MV-4-11 (cell line): Measurements from ENCODE around the gene CTAGE1.
A peak's percentile ranks its signal among the peaks of the same experiment; 100 is the strongest.
"Not testable (repeated sequence)": the region's sequence is repeated elsewhere in the genome, so short reads cannot be mapped to it uniquely, and the experiment has no call there.

Experiments used
- DNase-seq: peaks from one replicate; lab custom pipeline; 2025; lab: John Stamatoyannopoulos, UW

The CTAGE1 gene

DNA sequence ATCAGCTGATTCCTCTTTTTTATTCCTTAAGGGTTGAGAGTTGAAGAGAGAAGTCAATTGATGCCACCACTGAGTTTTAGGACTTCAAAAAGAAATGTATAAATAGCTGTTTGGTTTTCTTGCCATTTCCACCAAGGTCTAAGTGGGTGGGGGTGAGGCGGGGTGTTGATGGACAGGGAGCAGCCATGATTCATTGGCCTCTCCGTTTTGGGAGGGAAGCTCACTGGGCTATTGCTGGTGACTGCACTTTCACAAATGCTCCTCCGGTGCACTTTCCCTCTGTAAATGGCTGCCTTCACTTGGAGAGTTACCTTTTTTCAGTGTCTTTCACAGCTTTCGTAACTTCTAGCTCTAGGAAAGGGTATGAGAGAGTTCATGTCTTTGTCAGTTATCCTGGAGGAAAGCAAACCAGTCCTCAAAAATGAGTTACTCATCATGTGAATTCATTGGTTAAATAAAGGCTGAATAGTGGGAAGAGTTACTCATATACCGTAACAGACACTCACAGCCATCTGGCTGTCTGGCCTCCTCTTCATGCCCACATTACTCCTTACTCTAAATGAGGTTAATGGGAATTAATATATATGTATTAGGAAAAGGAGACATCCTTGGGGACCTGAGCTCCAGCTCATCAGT, 17.4 kb upstream of the CTAGE1 start:
- no peak for DNase-seq

DNA sequence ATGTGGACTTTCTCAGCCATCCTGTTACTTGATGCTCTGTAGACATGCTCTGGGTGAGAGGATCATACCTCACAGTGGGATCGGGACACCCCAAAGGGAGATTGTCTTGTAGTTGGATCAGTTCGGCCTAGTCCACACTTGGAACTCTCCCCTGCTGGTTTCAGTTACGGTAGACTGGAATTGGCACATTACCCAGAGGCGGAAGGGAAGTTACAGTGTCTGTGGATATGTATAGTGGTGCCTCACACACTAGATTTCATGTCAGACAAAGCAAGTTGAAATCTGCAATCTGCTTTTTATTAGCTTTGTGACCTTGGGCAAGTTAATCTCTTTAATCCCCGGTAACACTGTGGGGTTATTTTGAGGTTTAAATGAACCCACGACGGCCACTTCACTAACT, 16.2 kb upstream of the CTAGE1 start:
- peak; percentile 9 for DNase-seq

DNA sequence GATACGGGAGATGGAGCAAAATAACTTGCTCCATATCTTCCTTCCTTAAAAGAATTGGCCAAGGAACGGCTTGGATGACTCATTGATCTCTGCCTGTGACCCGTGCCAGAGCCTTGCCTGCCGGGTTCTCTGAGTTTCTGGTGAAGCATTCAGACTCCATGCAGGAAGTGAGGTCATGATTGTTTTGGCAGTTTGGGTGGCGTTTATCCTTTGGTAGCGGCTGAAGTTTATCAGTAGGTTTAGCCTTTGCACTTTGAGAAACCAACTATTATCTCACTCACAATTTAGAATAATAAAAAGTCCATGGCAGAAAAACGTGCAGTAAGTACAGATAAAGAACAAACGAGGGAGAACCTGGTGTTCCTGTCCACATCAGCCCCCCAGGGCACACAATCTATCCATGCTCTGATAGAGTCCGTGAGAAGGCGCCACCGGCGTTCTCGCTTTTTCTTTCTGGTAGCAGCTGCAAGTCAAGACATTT, 15.0 kb upstream of the CTAGE1 start:
- DNase-seq = no peak

DNA sequence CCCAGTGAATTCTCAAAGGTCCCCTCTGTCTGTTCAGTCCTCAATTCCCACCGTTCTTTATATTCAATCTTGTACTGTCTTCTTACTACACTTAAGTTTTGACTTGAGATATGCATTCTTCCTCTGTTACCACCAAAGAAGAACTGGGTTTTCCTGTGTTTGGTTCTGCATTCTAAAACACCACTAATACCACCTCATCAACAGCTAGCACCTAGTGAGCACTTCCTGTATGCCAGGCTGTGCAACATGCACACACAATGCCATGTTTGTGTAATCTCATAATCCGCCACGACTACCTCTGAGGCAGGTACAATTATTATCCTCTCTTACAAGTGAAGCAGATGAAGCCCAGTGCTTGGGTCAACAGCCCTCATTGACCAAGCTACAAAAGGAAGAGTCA, 11.8 kb upstream of the CTAGE1 start:
- no peak for DNase-seq

DNA sequence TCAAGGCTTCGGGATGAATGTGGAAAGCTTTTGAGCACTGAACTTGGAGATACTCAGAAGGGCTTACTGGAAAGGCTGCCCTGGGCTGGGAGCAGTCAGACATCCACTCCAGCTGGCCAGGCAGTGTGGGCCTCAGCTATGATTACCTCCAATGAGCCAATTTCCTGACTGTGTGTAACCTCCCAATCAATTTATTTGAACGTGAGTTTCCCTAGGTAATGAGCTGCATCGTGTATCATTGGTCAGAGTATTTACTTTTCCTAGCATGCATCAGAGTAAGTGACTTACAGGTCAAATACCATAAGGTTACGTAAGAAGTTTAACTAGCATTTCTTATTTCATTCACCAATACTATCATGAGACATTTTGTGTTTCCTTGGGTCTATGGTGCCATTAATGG, 11.0 kb upstream of the CTAGE1 start:
- no peak for DNase-seq

DNA sequence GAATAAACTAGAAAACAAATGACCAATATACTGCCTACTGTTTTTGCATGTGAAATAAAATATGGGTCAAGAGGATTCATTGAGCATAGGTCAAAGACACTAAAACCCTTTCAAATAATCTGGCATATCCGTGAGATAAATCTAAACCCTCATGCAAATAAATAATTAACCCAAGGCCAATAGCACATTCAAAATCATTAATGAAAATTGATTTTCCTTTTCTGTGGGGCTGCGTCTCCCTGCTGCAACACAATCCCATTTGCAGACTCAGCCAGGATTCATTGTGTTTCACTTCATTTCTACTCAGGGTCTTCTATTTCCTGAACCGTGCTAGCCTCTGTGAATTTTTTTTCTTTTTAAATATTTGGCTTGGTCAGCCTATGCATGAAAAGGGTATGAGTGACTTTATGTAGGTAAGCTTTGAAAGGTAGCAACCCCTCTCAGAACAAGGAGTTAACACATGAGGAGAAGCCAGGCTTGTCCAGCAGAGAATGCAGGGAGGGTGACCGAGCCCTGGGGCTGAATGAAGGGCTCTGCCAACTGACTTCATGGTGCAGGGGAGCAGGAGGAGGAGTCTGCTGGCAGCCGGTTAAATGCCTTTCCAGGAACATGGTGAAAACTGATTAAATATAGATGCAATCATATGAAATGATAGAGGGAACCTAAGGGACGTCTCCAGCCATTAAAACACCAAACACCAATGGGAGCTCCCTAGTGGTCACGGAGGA, 10.3 kb upstream of the CTAGE1 start:
- DNase-seq = no peak

DNA sequence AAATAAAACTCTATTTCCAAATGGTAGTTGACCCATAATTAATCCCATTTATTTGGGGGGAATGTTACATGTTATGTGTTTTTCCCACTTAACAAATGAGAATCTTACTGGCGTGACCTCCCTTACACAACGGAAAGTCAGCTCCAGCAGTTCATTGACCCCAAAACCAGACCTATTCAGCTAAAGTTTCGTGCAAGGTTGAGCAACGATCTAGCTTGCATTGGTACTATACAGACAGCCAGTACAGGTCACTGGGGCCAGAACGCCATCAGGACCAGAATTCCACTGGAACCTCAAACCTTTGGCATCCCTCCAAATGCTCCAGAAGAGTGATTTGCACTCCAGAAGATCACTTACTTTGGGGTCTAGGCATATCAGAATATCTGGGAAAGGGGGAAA, 6.8 kb upstream of the CTAGE1 start:
- DNase-seq = no peak

DNA sequence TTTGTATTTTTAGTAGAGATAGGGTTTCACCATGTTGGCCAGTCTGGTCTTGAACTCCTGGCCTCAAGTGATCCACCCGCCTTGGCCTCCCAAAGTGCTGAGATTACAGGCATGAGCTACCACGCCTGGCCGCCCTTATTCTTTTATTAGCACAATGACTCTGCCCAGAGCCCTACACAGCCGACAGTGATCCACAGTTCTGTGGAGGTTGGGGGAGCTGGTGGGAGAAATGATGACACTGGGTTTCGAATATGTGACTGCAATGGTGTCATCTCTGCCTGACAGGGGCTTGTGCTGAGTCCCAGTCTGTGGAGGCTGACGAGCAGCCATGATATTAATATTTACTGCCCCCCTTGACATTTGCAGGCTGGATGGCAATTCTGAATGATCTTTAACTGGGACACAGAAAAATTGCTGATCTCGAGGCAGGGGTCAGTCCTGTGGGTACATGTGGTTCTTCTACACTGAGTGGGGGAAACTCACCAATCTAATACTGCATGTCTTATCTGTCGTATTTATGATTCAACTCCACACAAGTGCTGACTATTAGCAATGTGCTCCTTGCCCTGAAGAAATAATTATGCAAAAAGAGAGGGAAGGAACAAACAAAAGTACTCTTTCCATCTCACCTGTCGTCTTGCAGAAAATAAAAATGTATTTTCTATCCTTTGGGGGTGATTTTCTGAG, 6.3 kb upstream of the CTAGE1 start:
- DNase-seq = no peak

DNA sequence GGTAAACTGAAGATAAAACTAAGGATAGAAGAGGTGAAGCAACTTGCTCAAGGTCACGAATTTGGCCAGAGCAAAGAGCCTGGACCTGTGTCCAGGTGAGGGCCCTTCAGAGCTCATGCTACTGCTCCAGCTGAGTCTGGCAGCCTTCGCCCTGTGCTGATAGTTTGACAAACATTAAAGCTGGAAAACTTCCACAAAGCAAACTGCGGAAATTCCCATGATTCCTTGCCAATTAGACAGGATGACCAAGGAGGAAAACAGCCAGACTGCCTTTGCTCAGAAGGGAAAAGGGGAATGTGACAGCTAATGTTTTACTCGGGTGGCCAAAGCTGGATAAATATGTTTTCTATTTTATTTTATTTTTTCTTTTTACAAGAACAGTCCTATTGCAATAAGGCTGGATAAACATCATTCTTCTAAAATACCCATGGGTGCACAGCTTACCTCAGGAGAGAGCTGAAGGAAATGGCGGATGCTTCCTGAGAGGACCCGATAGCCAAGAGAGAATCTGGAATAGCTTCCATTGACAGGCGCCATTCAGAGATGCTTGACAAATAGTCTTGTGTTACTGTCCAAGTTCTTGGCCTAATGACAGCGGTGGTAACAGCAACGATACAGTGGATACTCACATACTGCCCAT, 5.3 kb upstream of the CTAGE1 start:
- no peak for DNase-seq

DNA sequence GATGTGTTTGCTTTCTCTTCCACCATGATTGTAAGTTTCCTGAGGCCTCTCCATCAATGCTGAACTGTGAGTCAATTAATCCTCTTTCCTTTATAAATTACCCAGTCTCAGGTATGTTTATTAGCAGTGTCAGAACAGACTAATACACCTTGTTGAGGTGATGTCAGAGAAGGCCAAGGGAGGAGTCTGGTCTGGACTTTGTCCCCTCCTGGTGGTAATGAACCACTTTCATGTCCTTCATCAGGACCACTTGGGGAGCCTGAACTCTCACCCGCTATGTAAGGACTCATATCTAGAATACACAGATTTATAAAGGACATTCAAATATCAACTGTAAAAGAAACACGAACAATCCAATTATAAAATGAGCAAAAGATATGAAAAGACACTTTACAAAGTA, 2.9 kb upstream of the CTAGE1 start:
- no peak for DNase-seq

DNA sequence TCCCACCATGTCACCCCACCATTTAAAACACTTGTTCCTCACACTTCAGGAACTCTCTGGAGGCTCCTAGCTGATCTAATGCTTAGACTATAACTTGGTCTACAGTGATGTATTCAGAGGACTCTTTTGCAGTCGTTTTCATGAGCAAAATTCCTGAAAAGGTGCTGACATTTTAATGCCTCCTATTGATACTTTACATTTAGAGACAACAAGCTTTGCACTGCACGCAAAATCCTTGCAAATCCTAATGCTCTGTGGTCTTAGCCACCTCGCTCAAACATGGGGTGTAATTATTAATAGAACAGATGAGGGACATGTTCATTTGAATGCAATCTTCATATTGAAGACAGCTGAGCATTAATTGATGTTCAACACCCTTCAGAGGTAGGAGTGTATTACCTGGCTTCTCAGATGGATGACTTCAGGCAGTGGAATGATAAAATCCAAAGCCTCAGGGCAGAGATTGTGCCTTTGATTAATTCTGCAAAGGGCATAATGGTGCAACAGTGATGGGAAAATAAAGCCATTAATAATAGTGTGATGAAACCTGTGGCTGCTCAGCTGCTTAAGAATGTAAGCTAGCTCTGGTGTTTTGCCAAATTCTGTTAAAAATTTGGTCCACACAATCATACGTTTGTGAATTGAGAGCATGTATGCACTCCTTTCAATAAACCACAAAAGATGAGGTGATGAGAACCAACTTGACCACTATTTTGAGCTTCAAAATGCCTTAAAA, 5.4 kb downstream of the CTAGE1 start:
- no peak for DNase-seq

DNA sequence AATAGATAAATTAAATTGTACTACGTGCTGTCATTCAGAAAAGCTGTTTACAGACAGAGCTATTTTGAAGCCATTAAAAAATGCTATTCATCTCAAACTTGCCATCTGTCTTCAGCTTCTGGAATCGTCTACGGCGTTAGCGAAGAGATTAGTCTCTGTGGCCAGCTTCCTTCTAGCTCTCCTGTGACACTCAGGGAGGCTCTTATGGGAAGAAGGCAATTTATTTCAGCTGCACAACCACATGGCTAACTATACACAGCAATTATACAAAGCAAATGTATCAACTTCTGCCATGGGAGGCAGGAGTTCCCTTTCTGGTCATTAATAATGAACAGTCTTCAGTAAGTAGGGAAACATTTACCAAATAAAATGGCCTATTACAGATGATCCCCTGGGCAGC, 6.3 kb downstream of the CTAGE1 start:
- no peak for DNase-seq

DNA sequence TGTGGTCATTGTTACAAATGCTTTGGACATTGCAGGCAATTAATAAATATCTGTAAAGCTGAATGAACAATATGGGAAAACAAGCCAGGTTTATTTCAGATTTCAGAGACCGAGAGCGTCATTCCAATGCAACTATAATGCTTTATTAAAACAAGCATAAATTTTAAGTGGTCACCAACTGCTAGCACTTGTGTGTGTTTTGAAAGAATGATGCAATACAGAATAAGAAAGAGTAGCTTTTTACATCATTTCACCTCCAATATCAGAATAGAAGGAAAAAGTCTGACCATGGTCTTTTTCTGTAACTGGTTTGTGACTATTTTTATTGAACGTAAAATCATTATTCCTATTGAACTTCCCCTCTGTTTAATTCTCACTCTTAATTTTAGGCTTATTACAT, 7.6 kb downstream of the CTAGE1 start:
- no peak for DNase-seq

DNA sequence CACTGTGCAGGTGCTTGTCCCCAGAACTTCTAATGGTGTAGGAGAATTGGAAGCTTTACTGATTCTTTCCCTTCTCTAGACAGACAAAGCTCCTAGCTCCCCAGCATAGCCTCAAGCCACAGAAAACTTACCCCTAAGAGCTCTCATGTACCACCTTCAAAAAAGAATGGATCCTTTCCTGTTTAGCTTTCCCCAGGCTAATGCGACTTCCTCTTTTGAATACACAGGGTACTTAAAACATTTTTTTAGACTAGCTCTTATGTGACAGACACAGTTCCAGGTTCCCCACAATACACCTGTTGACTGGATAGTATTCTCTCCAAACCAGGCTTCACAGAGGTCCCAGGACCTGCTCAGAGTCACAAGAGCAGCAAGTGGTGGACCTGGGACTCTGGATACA, 8.3 kb downstream of the CTAGE1 start:
- DNase-seq = peak; percentile 11

DNA sequence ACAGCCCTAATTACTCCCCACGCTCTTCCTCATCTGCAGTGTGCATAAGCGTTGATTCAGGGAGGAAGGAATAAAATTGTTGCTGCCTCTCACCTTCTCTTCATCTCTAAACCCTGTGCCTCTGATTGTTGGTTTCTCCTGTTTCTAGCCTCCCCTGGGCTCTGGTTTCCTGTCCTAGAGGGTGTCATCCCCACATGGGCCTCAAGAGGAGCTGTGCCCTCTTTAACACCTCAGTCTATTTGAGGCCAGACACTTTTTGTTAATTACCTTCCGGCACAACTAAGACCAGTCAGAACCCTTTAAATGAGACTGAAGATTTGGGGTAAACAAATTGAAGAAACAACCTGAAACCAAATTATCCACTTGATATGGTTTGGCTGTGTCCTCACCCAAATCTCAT, 9.7 kb downstream of the CTAGE1 start:
- no peak for DNase-seq

DNA sequence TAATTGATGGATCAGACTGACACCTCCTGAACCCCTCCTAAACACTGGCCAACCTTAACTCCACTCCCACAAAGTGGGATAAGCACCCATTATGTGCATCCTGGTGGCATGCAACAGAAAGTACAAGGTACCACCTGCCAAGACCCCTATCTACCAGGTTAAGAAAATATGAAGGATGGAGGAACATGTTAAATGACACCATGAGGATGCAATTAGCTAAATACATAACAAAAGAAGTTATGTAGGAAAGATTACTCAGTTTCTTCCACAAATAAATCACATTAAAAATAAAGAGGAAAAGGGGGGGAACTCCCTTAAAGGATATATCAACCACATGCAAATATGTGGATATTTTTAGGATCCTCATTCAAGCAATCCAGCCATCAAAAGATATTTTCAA, 12.6 kb downstream of the CTAGE1 start:
- no peak for DNase-seq

DNA sequence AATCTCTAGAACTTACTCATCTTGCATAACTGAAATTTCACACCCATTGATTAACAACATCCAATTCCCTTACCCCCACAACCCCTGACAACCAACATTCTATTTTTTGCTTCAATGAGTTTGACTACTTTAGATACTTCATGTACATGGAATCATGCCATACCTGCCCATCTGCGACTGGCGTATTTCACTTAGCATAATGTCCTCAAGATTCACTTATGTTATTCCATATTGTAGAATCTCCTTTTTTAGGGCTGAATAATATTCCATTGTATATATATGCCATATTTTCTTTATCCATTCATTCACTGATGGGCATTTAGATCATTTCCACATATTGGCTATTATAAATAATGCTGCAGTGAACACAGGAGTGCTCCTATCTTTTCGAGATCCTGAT, 13.8 kb downstream of the CTAGE1 start:
- DNase-seq = no peak

DNA sequence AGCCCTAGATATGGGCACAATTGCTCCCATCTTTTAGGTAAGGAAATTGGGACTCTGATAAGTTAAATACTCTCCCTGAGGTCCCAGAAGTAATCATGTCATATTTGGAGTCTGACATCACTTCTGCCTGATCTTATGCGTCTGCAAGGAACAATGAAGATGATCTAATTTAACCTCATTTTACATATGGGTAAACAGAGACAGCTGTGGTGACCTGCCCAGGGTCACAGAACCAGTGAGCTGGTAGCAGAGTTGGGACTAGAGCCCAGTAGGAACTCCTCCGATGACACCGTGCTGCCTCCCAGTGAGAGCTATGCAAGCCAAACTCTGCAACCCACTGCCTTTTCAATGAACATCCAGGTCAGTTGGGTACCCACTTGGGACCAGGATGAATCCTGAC, 17.8 kb downstream of the CTAGE1 start:
- DNase-seq = no peak

DNA sequence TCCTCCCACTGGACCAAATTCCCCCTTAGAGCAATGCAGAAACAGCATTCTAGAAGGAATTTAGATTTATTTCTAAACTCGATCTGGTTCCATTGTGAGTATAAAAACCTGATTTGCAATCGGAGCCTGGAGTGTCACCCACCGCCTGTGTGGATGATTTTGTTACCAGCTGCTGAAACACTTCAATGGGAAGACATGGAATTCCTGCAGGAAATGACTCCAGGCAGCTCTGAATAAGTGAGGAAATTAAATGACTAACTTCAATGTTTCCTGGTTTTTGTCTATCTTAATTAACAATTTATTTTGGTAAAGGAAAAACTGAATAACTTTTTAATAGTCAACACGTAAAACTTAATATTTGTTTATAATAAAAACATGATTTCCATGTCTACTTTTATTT, 19.3 kb downstream of the CTAGE1 start:
- DNase-seq = no peak

DNA sequence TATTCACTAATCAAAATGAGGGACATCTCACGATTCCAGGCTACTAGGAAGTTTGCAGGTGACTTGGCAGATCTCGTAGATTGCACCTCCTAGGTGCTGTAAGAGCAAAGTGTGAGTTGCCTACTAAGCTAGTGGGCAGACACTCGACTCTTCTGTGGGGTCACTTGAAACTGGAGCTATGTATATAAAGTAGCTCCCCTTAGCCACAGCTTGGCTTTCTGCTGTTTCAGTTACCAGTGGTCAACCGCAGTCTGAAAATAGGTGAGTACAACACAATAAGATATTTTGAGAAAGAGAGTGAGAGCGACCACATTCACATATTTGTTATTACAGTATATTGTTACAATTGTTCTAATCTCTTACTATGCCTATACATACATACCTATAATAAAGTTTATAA, 23.3 kb downstream of the CTAGE1 start:
- DNase-seq = no peak

DNA sequence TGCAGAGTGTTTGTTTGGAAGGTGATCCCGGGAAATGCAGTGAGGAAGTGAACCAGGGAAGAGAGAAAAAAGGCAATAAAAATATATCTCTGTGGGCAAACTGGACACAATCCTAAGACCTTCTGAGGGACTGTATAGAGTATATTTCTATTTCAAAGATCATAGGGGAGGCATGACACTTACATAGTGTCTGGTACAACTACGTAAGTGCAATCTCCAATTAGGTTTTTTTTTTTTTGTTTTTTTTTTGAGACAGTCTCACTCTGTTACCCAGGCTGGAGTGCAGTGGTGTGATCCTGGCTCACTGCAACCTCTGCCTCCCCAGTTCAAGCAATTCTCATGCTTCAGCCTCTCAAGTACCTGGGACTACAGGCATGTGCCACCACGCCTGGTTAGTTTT, 24.6 kb downstream of the CTAGE1 start:
- DNase-seq = not testable (repeated sequence)
